ENCODE data around the gene KBTBD7. TPM values are rescaled to one million over a fixed set of nuclear protein-coding genes. Genes with fewer than 3 reads are reported as not detected.
A peak's percentile ranks its signal among the peaks of the same experiment; 100 is the strongest.

The KBTBD7 gene
- 7.2 TPM for total RNA-seq (2013)
- polyA plus RNA-seq = 1 to 10 TPM in 2 of 3 donors, under 1 TPM in 1; 0.43 to 7.7 (median 5.5) TPM
- 3.7 and 8.9 TPM in 2 replicates for polyA minus RNA-seq
- 2.4 to 55.3 (median 7.9) reads per million in 11 experiments for total RNA-seq

- peaks cover 31% of the 10 kb centered on the region for H3K4me1 Mint-ChIP-seq
- WGBS (ENCODE audit: insufficient coverage) = 18% methylated on average over 54 of the region's 66 CpGs
- intact Hi-C loops (cut with micrococcal nuclease) = loop anchor here (5.0 to 10.0 kb wide), 2 partner anchors 62 to 71 kb away; partner anchors contain the start of genes KBTBD6 (in 1 of the 2) and MTRF1 (in 1 of the 2)
Measured at GRCh38 chr13:41193919-41194824, at the start of gene KBTBD7. Gene KBTBD7 (minus strand): TSS chr13:41194569. CDS start chr13:41194257, 312 bp downstream.

More at GRCh38 chr13:41193919-41194824, at the start of gene KBTBD7:
- Histone ChIP-seq H3K4me3 (replicated peaks in 1 of 3; ENCODE audit: low read depth in 2 of 3, low read length in 3 of 3) (peak within 1 kb of the TSS; percentile 59 to 94 (median 80)), H2AFZ (ENCODE audit: insufficient read depth, low read depth, low read length, poor library complexity, severe bottlenecking) (peak within 1 kb of the TSS; percentile 79), H3K36me3 (replicated peaks in 1 of 2; ENCODE audit: control insufficient read depth in 1 of 2, insufficient read depth in 2 of 2, low read length in 2 of 2) (no peaks in the 10 kb centered on the region), H3K79me2 (ENCODE audit: insufficient read depth, low read length) (peaks cover 3% of the 10 kb centered on the region), H3K9me3 (replicated peaks in 1 of 2; ENCODE audit: control insufficient read depth in 1 of 2, insufficient read depth in 1 of 2, low read length in 2 of 2) (no peaks in the 10 kb centered on the region), H3K4me2 (replicated peaks; ENCODE audit: extremely low read depth, low read length, poor library complexity, severe bottlenecking) (peak within 1 kb of the TSS; percentile 70), H3K27me3 (ENCODE audit: control insufficient read depth in 2 of 2, insufficient read depth in 2 of 2, low read length in 2 of 2) (no peaks in the 10 kb centered on the region), H4K20me1 (ENCODE audit: insufficient read depth, low read length) (no peaks in the 10 kb centered on the region), H3K9ac (ENCODE audit: insufficient read depth, low read length, poor library complexity, severe bottlenecking) (peak within 1 kb of the TSS; percentile 89), H3K4me1 (ENCODE audit: control insufficient read depth in 1 of 2, insufficient read depth in 2 of 2, low read length in 2 of 2) (peaks cover 11% of the 10 kb centered on the region in 2 donors), H3K27ac (ENCODE audit: low read depth in 1 of 2, low read length in 2 of 2) (peak within 1 kb of the TSS; percentile 90 to 93)
- H3K36me3 Mint-ChIP-seq = peaks cover 4 to 13% of the 10 kb centered on the region in 2 donors
- peak within 1 kb of the TSS; percentile 93 to 97 (median 96) for H3K27ac Mint-ChIP-seq
- peaks cover 2% of the 10 kb centered on the region in 3 donors for H3K27me3 Mint-ChIP-seq (ENCODE audit: low read depth in 3 of 3)
- no peak for TF ChIP-seq CTCF (IDR thresholded peaks at IDR 0.05)
- H3K9me3 Mint-ChIP-seq = peaks cover 0 to 22% (median 3%) of the 10 kb centered on the region in 7 donors
- DNase-seq = peak; percentile 86 to 89 (median 87)
- H3K4me3 Mint-ChIP-seq = peak within 1 kb of the TSS; percentile 90 to 96
